GM18519 (cell line): ENCODE results near the gene IQCN.

Source experiments
- ATAC-seq: cut with Tn5 transposase; IDR thresholded peaks from one replicate; pipeline ENCODE4 v1.9.1; 2021; ENCODE audit warnings: mild to moderate bottlenecking, moderate library complexity; ENCODE audit not compliant: unreplicated experiment, low FRiP score

IQCN gene

GRCh38 chr19:18234194-18234593 lies 40.1 kb downstream of the IQCN start:
- no peak for ATAC-seq

DNA sequence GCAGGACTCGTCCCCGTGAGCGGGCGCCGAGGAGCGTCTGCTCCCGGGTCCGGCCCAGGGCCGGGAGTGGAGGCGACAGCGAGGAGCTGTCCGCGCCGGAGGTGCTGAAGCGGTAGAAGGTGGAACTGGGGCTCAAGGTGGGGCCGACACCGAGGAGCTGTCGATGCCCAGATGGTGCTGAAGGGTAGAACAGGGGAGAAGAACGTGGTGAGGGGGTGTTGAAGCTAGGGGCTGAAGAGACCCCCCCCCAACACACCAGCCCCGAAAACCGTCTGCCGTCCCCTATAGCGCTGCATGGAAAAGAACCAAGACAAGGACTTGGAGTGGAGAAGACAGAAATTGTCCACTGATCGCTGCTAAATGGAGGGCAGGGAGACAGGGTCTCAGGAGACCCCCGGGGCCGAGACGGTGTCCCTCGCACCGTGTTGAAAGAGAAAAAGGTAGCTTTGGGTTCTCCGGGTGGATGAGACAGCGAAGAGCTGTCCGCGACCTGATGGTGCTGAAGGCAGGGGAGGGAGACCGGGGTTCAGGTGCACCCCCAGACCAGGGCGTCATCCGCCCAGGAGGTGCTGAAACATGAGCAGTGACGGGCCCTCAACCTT lies 40.9 kb downstream of the IQCN start:
- no peak for ATAC-seq

DNA sequence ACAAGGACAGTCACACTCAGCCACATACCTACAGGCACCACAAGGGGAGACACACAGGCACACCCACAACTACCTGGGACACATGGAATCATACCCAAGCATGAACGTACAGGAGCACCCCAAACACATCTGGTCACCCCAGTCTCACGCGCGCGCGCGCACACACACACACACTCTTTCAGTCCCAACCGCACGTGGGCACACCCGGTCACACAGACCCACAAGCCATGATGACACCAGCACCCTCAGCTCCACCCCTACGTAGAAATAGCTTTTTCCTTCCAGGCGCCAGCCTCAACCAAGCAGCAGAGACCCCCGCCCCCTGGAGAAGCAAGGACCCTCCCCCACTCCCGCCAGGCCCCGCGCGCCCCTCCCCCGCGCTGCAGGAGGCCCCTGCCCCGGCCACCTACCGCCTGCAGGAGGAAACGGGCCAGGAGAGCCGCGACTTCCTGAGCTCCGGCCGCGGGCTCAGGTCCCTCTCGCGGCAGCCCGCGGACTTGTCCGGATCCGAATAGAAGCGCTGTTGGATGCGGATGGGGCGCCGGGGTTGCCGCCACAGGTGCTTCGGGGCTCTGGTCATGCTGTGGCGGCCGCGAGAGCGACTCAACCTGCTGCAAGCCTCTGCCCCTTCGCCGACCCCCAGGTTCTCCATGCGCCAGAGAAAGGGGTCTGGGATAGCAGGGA lies 41.6 kb downstream of the IQCN start:
- no peak for ATAC-seq

DNA sequence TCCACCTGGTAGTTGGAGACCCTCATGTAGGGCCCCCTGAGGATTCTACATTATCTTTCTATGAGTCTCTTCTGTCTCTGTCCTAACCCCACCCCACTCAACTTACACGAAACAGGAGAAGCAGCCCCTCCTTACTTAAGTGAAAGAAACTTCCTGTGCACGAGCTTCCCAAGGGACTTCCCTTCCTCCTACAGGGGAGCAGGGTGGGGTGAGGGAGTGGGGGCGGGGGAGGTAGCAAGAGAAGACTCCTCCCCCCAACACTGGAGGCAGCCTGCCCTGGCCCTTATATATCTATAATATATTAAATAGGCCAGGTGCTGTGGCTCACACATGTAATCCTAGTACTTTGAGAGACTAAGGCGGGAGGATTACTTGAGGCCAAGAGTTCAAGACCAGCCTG lies 42.5 kb downstream of the IQCN start:
- ATAC-seq: no peak

GRCh38 chr19:18230941-18231734 lies 43.1 kb downstream of the IQCN start:
- ATAC-seq: no peak

- ATAC-seq: no peak
Observed at GRCh38 chr19:18229915-18230314, 44.3 kb downstream of the IQCN start.

DNA sequence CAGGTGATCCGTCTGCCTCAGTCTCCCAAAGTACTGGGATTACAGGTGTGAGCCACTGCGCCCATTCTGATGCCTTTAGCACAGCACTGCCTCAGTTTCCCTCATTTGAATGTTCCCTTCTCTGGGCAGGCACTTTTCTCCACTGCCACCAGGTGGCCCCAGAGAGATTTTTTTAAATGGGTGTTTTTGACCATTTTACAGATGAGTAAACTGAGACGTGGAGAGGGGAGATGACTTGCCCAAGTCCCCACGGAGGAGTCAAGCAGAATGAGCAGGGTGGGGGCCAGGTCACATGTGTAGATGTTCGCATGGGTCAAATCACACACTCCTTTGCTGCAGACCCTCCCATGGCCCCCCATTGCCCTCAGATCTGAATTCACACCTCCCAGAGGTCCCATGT lies 44.8 kb downstream of the IQCN start:
- ATAC-seq: no peak

- no peak for ATAC-seq
Observed at GRCh38 chr19:18227781-18228271, 46.4 kb downstream of the IQCN start.

DNA sequence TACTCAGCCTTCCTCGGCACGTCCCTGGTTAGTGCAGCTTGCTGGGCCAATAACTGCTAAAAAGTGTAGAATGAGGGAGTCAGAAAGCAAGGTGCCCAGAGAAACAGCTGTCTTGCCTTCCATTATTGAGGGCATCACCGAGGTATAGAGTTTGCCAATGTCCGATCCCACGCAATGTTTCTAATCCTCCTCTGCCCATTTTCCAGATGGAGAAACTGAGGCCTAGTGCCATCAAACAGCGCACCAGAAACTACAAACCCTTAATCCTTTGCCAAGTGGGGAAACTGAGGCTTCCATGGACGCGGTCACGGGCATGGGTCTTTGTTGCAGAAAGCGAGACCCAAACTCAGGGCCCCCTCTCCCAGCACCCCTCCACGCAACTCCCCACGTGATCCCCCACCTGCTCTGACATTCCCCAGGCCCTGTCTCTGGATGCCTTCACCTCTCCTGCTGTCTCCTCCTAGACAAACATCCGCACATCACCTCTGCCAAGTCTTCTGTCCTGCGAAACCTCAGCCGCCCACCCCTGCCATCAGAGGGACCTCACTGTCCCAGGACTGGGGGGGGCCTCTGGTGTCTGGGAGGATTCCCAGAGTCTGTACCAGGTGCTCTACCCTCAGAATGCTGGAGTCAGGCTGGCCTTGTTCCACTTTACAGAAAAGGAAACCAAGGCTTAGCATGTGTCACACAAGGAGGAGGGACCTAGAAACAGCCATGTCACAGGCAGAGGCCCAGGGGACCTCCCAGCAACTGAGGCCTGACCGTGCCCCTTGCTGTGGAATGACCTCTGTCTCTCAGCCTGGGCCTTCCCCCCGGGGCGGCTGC lies 47.1 kb downstream of the IQCN start:
- ATAC-seq: no peak

GRCh38 chr19:18225702-18226468 lies 48.4 kb downstream of the IQCN start, which contains the start of gene PDE4C:
PDE4C (minus strand) TSS chr19:18226438; CDS start chr19:18226415, 23 bp downstream.
- no peak for ATAC-seq

DNA sequence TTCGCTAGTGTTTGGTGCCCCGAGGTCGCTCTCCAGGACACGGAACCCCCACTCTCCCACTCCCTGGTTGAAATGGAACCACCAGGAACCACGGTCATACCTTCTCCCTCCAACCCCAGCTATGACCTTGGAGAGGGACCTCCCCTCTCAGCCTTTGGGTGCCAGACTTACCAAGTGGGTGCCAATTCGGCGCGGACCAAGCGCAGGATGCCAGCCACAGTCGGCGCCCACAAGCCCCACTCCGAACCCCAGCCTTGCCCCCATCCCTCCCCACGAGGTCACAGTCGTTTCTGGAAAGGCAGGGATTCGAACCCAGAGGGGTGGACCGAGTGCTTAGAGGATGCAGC lies 48.9 kb downstream of the IQCN start:
- ATAC-seq: no peak

DNA sequence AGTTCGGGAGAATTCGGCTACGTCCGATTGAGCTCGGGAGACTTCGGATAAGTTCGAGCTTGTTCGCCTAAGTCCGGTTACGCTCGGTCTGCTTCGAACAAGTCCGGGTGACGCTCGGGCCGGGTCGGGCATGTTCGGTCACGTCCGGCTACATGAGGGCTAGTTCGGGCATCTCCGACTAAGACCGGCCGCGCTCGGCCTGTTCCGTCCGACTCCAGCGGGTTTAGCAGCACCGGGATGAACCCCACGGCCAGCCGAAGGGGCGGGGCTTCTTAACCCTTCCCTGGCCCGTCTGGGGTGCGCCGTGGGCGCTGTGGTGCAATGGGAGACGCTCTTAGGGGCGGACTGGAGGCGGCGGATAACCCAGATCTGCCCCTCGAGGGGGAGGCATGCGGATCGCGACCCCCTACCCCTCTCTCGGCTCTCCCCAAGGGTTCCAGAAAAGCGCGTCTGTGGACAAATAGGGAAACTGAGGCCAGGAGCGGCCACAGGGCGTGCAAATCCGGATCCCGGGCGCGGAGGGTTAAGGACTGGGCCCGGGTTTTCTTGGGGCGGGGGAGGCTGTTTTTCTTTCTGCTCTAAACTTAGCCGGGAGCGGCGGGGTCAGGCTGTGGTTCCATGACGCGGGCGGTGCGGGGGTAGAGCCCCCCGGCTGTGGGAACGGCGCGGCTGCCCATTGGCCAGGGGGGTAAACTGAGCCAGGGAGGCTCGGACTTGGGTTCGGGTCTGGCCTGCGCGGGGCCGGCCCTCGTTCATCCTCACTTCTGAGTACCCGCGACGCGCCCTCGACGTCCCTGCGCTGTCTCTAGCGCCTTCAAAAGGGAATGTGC lies 49.5 kb downstream of the IQCN start:
- ATAC-seq: peak; percentile 75

- no peak for ATAC-seq
Observed at GRCh38 chr19:18223860-18224524, 50.3 kb downstream of the IQCN start.

DNA sequence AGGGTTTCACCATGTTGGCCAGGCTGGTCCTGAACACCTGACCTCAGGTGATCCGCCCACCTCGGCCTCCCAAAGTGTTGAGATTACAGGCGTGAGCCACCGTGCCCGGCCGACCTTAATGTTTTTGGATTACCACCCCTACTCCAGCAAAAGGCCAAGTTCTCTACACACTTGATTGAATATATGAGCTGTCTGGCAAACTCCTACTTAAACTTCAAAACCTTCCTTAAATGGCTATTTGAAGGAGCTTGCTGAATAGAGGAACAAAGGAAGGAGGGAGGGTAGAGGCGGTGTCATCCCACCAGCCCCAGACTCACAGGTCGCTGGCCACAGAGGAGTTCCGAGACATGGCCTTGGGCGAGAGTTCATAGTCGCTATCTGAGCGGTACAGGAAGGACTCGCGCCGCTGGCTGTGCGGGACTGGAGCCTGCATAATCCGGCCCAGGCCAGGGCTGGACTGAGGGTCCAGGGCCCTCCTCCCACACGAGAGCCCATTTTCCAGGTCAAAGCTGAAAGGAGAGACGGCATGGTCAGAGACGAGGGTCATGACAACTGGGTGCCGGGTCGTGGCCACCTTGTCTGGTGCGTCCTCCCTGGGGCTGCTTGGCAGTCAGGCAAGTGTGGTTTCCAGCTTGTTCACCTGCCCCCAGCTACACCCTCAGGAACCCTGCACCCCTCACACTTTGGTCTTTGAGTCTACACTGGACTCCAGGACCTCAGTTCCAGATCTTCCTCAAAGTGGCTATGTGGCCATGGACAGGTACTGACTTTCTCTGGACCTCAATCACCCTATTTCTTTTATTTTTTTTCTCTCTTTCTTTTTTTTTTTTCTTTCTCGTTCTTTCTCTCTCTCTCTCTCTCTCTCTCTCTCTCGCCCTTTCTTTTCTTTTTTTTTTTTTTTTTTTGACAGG lies 52.2 kb downstream of the IQCN start:
- no peak for ATAC-seq

DNA sequence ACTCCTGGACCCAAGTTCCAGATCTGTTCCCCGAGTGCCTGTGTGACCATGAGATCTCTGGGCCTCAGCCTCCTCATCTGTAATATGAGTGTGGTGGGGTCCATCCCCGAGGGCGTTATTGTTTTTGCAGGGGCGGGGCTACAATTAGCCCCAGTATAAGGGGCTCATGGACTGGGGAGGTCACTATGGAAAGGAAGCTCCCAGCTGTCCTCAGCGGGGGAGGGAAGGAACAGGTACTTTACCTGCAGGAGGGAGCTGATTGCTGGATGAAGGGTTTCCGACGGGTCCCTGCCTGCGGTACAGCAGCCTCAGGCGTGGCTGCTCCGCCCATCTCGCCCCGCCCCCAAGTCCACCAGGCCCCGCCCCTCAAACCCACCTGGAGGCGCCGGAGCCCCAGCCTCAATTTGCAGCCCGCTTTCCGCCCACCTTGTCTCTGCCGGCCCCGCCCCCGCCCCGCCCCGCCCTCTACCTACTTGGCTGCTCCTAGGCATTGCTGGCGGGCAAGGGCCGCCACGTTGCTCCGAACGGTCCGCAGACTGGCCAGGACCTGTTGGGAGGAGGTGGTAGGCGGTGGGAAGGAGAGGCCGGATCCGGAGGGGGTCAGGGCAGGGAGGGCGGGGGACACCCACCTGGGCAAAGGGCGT lies 53.5 kb downstream of the IQCN start:
- ATAC-seq: no peak

DNA sequence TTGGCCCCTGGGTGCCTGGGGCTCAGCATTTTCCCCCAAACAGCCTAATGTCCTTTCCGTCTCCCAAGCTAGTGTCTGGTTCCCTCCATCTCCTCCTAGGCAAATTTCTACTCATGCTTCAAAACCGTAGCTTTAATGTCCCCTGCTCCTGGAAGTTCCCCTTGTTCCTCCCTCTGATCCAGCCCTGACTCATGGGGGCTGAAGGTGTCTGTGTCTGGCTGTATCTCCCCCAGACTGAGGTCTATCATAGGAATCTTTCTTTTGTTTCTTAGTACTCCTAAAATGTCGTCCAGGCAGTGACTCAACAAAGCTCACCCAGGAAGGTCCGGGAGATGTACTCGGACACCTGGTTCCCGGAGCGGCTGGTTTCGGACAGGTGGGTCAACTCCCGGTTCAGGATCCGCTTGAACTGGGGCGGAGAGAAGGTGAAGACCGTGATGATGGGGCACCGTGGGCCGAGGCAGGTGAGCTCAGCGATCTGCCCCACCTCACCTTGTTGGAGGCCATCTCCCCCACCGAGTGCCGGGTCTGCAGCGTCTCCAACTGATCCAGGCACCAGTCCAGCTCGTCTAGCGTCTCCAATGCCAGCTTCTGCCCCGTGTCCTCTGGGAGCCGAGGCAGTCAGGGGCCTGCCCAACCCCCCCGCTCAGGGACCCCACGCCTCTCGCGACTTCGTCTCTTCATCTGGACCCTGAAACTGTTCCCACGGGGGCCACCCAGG lies 54.2 kb downstream of the IQCN start:
- ATAC-seq: no peak
